ENCODE measurements around the gene KHSRP.

DNA sequence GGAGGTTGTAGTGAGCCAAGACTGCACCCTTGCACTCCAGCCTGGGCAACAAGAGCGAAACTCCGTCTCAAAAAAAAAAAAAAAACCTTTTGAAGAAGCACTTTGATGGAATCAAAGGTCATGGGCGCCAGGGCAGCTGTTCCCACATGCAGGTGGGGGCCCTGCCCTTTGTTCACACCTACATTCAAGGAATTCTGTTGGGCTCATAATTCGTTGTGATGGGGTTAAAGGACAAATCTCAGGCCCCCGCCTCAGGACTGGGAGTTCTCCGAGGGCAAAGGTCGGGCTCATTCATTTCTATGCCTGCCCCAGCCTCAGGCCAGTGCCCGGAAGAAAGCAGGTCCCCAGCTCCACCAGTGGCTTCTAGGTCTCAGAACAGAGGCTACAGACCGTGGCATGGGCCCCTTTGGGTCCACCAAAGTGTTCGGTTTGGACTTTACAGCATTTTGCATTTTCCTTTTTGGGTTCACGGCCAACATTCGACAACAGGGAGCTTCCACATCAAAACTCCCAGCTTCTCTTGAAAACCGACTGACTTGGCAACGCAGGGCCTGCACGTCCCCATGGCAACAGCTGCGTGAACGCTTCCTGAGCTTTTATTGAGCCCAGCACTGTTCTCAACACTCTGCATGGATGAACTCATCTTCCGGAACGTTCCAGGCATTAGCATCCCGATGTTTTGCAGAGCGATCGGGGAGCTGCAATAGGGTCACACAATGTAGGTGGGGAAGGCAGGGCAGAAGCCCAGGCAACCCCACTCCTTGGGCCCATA is 21.6 kb downstream of the KHSRP start:
- TF ChIP-seq, protein P1, sequence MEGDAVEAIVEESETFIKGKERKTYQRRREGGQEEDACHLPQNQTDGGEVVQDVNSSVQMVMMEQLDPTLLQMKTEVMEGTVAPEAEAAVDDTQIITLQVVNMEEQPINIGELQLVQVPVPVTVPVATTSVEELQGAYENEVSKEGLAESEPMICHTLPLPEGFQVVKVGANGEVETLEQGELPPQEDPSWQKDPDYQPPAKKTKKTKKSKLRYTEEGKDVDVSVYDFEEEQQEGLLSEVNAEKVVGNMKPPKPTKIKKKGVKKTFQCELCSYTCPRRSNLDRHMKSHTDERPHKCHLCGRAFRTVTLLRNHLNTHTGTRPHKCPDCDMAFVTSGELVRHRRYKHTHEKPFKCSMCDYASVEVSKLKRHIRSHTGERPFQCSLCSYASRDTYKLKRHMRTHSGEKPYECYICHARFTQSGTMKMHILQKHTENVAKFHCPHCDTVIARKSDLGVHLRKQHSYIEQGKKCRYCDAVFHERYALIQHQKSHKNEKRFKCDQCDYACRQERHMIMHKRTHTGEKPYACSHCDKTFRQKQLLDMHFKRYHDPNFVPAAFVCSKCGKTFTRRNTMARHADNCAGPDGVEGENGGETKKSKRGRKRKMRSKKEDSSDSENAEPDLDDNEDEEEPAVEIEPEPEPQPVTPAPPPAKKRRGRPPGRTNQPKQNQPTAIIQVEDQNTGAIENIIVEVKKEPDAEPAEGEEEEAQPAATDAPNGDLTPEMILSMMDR (IDR thresholded peaks at IDR 0.05 in 8 of 11, conservative IDR thresholded peaks at IDR 0.05 in 3 of 11) = no peak
- TF ChIP-seq POLR2A (IDR thresholded peaks at IDR 0.05) = no peak
